ENCODE results near the gene FAM24A. TPM values are rescaled to one million over a fixed set of nuclear protein-coding genes. Genes with fewer than 3 reads are reported as not detected.
"Not testable (repeated sequence)": the region's sequence is repeated elsewhere in the genome, so short reads cannot be mapped to it uniquely, and the experiment has no call there.

The FAM24A gene
- total and polyA plus RNA-seq, 10 donors: not detected

DNA sequence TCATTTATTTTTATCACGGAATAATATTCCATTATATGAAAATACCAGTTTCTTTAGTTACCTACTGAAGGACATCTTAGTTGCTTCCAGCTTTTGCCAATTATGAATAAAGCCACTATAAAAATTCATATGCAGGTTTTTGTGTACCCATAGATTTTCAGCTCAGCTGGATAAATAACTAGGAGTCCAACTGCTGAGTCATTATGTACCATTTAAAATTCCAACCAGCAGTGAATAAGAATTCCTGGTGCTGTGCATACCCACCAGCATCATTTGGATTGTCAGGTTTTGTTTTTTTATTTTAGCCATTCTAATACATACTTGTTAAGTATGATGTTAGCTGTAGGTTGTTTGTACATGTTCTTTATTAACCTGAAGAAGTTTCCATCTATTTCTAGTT lies 45.5 kb upstream of the FAM24A start:
- Histone ChIP-seq H3K9me3 (peaks cover 0 to 6% (median 0%) of the 10 kb centered on the region in 8 donors), H3K27me3 (replicated peaks in 1 of 7) (no peaks in the 10 kb centered on the region), H3K36me3 (no peaks in the 10 kb centered on the region), H3K27ac (no peak overlapping the region), H3K4me1 (no peaks in the 10 kb centered on the region), H3K4me3 (no peak overlapping the region)
- no peak for DNase-seq
- TF ChIP-seq, protein P1, sequence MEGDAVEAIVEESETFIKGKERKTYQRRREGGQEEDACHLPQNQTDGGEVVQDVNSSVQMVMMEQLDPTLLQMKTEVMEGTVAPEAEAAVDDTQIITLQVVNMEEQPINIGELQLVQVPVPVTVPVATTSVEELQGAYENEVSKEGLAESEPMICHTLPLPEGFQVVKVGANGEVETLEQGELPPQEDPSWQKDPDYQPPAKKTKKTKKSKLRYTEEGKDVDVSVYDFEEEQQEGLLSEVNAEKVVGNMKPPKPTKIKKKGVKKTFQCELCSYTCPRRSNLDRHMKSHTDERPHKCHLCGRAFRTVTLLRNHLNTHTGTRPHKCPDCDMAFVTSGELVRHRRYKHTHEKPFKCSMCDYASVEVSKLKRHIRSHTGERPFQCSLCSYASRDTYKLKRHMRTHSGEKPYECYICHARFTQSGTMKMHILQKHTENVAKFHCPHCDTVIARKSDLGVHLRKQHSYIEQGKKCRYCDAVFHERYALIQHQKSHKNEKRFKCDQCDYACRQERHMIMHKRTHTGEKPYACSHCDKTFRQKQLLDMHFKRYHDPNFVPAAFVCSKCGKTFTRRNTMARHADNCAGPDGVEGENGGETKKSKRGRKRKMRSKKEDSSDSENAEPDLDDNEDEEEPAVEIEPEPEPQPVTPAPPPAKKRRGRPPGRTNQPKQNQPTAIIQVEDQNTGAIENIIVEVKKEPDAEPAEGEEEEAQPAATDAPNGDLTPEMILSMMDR (IDR thresholded peaks at IDR 0.05 in 8 of 11, conservative IDR thresholded peaks at IDR 0.05 in 3 of 11): no peak
- TF ChIP-seq POLR2A (IDR thresholded peaks at IDR 0.05) (no peak), POLR2AphosphoS5 (IDR thresholded peaks at IDR 0.05) (no peak)
- intact Hi-C loops (cut with DNase I; ENCODE audit: low total_unique reads): no loop called here
- WGBS, 5 donors: 92 to 100% (median 96%) methylated on average over 1 of the region's 1 CpG

DNA sequence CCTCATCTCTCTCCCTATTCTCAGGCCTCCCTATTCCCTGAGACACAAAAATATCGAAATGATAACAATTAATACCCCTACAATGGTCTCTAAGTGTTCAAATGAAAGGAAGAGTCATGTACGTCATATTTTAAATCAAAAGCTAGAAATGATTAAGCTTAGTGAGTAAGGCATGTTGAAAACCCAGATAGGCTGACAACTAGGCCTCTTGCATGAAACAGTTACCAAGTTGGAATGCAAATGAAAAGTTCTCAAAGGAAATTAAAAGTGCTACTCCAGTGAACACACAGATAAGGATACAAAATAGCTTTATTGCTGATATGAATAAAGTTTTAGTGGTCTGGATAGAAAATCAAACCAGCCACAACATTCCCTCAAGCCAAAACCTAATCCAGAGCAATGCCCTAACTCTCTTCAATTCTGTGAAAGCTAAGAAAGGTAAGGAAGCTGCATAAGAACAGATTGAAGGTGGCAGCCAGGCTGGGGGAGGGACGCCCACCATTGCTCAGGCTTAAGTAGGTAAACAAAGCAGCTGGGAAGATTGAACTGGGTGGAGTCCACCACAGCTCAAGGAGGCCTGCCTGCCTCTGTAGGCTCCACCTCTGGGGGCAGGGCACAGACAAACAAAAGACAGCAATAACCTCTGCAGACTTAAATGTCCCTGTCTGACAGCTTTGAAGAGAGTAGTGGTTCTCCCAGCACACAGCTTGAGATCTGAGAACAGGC lies 43.5 kb upstream of the FAM24A start:
- H3K36me3 ChIP-seq; H3K27ac ChIP-seq; H3K4me3 ChIP-seq; H3K27me3 ChIP-seq (replicated peaks in 1 of 7); H3K9me3 ChIP-seq; DNase-seq; intact Hi-C loops (cut with DNase I; ENCODE audit: low total_unique reads); H3K4me1 ChIP-seq: not testable (repeated sequence)
- WGBS, 5 donors: 83 to 91% (median 86%) methylated on average over 3 of the region's 3 CpGs

DNA sequence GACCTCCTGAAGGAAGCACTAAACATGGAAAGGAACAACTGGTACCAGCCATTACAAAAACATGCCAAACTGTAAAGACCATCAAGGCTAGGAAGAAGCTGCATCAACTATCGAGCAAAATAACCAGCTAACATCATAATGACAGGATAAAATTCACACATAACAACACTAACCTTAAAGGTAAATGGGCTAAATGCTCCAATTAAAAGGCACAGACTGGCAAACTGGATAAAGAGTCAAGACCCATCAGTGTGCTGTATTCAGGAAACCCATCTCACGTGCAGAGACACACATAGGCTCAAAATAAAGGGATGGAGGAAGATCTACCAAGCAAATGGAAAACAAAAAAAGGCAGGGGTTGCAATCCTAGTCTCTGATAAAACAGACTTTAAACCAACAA lies 41.6 kb upstream of the FAM24A start:
- intact Hi-C loops (cut with DNase I; ENCODE audit: low total_unique reads); H3K27ac ChIP-seq; H3K36me3 ChIP-seq; DNase-seq; H3K4me1 ChIP-seq; H3K27me3 ChIP-seq (replicated peaks in 1 of 7); H3K4me3 ChIP-seq: not testable (repeated sequence)
- WGBS, 5 donors: 73 to 96% (median 90%) methylated on average over 1 to 2 of the region's 2 CpGs
- peaks cover 0 to 14% (median 0%) of the 10 kb centered on the region in 8 donors for H3K9me3 ChIP-seq

DNA sequence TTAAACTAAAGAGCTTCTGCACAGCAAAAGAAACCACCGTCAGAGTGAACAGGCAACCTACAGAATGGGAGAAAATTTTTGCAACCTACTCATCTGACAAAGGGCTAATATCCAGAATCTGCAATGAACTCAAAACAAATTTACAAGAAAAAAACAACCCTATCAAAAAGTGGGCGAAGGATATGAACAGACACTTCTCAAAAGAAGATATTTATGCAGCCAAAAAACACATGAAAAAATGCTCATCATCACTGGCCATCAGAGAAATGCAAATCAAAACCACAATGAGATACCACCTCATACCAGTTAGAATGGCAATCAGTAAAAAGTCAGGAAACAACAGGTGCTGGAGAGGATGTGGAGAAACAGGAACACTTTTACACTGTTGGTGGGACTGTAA lies 38.5 kb upstream of the FAM24A start:
- H3K36me3 ChIP-seq; H3K4me3 ChIP-seq; H3K27me3 ChIP-seq (replicated peaks in 1 of 7); H3K27ac ChIP-seq; intact Hi-C loops (cut with DNase I; ENCODE audit: low total_unique reads); DNase-seq: not testable (repeated sequence)
- WGBS, 5 donors: 90 to 100% (median 98%) methylated on average over 1 to 2 of the region's 2 CpGs
- H3K9me3 ChIP-seq: peaks cover 0 to 14% (median 0%) of the 10 kb centered on the region in 8 donors
- H3K4me1 ChIP-seq: peaks cover 0 to 14% (median 0%) of the 10 kb centered on the region in 6 donors

DNA sequence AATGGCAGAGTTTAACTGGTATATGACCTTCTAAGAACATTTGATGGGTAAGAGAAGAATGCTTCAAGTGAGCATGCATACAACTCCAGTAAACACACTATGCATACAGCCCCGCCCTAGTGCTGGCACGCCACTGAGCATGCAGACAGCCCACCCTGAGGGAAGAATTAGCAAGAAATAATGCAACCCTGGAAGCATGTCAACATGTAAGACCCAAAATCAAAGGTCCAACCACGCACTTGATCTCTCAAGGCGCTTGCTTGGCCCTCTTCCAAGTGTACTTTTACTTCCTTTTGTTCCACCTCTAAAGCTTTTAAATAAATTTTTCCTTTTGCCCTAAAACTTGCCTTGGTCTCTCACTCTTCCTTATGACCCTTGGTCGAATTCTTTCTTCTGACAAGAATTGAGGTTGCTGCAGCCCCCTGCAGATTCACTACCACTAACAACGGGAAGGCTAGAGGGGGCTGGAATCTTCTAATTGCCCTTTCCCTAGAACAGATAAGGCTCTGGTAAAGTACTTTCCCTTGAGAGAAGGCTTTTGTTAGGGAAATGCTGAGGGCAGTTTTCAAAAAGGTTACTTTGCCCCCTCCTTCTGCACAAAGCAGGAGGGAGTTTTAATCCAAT lies 34.5 kb upstream of the FAM24A start:
- intact Hi-C loops (cut with DNase I; ENCODE audit: low total_unique reads): no loop called here
- 64 to 69% (median 67%) methylated on average over 6 of the region's 6 CpGs for WGBS, 5 donors
- TF ChIP-seq POLR2AphosphoS5 (IDR thresholded peaks at IDR 0.05): no peak
- TF ChIP-seq, protein P1 (IDR thresholded peaks at IDR 0.05 in 8 of 11, conservative IDR thresholded peaks at IDR 0.05 in 3 of 11): no peak
- no peak for TF ChIP-seq POLR2A (IDR thresholded peaks at IDR 0.05)
- H3K27me3 ChIP-seq (replicated peaks in 1 of 7): peaks cover 0 to 6% (median 0%) of the 10 kb centered on the region in 7 donors
- no peak overlapping the region for H3K4me3 ChIP-seq
- peaks cover 0 to 48% (median 27%) of the 10 kb centered on the region in 6 donors for H3K4me1 ChIP-seq
- H3K36me3 ChIP-seq: no peaks in the 10 kb centered on the region
- peaks cover 0 to 9% (median 0%) of the 10 kb centered on the region in 8 donors for H3K9me3 ChIP-seq
- no peak for DNase-seq
- H3K27ac ChIP-seq: no peak overlapping the region

Measured in spleen (tissue), 11 donors.